Progenitor cell of endocrine pancreas (in vitro differentiated cells): ENCODE measurements around the gene PILRB. TPM values are rescaled to one million over a fixed set of nuclear protein-coding genes. Genes with fewer than 3 reads are reported as not detected.
A peak's percentile ranks its signal among the peaks of the same experiment; 100 is the strongest.

Experiments used
- DNase-seq: peaks from one replicate; pipeline ENCODE4 v3.0.0; 2021; ENCODE audit warnings: low spot score; ENCODE audit not compliant: unreplicated experiment
- H3K27ac Mint-ChIP-seq: 2 replicates; pipeline ENCODE4 v1.8.0; 2021; ENCODE audit warnings: mild to moderate bottlenecking, moderate library complexity, mixed read lengths
- H3K27me3 Mint-ChIP-seq: 2 replicates; pipeline ENCODE4 v1.8.0; 2021; ENCODE audit warnings: mixed read lengths
- H3K36me3 Mint-ChIP-seq: 2 replicates; pipeline ENCODE4 v1.8.0; 2022; ENCODE audit warnings: mixed read lengths; ENCODE audit not compliant: insufficient read depth
- H3K4me1 Mint-ChIP-seq: 2 replicates; pipeline ENCODE4 v1.8.0; 2021; ENCODE audit warnings: low read depth, mixed read lengths
- H3K4me3 Mint-ChIP-seq: 2 replicates; pipeline ENCODE4 v1.8.0; 2021; ENCODE audit warnings: low read depth, mild to moderate bottlenecking, moderate library complexity, mixed read lengths
- H3K9me3 Mint-ChIP-seq: 2 replicates; pipeline ENCODE4 v1.8.0; 2021; ENCODE audit warnings: low read depth, mixed read lengths
- total RNA-seq: library from RNA; stranded (reverse); gene quantifications from 2 replicates; pipeline ENCODE4 v1.2.1, GENCODE V29; 2021
- TF ChIP-seq, protein P1 (sequence below): fragments of 200-600 bp; sonication (generic); IDR thresholded peaks from one replicate; pipeline ENCODE4 v1.5.0; 2021; ENCODE audit warnings: antibody characterized with exemption, mild to moderate bottlenecking; ENCODE audit not compliant: unreplicated experiment

PILRB gene
- total RNA-seq, 1 donor from 2014 or later, result 67.9 TPM

DNA sequence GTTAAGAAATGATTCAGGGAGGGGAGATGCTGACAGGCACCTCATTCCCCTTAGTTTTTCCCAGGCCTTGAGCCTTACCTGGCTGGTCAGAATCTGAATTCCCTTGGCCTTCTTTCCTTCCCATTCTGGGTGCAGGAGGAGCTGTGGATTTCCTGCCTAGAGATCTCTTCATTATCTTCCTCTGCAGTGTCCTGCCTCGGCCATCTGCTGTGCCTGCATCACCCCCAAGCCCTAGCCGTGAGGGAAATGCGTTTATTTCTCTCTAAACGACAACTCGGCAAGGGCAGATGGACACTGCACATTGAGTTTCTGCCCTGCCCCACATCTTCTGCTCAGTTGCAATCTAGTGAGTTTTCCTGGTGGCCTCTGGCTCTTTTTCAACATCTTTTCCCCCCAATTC, 43.9 kb downstream of the PILRB start:
- Mint-ChIP-seq H3K36me3 (no peaks in the 10 kb centered on the region), H3K27me3 (peaks cover 46% of the 10 kb centered on the region), H3K27ac (no peak overlapping the region), H3K4me3 (no peak overlapping the region), H3K4me1 (peaks cover 8% of the 10 kb centered on the region), H3K9me3 (no peaks in the 10 kb centered on the region)
- DNase-seq, result no peak
- TF ChIP-seq, protein P1, sequence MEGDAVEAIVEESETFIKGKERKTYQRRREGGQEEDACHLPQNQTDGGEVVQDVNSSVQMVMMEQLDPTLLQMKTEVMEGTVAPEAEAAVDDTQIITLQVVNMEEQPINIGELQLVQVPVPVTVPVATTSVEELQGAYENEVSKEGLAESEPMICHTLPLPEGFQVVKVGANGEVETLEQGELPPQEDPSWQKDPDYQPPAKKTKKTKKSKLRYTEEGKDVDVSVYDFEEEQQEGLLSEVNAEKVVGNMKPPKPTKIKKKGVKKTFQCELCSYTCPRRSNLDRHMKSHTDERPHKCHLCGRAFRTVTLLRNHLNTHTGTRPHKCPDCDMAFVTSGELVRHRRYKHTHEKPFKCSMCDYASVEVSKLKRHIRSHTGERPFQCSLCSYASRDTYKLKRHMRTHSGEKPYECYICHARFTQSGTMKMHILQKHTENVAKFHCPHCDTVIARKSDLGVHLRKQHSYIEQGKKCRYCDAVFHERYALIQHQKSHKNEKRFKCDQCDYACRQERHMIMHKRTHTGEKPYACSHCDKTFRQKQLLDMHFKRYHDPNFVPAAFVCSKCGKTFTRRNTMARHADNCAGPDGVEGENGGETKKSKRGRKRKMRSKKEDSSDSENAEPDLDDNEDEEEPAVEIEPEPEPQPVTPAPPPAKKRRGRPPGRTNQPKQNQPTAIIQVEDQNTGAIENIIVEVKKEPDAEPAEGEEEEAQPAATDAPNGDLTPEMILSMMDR, result no peak

DNA sequence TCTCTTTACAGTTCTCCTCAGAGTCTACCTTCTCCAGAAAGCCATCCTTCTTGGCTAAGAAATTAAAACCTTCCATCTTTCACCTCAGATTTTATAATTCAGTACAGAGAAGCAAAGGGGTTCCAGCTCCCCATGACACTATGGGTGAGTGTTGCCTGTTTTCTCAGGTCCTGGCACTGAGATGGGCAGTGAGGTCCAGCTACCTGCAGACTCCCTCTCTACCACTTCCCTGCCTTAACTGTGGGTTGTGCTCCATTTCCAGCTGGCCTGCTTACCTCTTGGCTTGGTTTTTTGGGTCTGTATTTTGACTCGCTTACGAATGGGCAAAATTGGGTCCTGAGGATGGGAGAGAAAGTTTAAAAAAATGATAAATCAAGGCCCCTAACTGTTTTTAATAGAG, 44.3 kb downstream of the PILRB start:
- H3K36me3 Mint-ChIP-seq, result no peaks in the 10 kb centered on the region
- peaks cover 12% of the 10 kb centered on the region for H3K4me1 Mint-ChIP-seq
- H3K27me3 Mint-ChIP-seq, result peaks cover 42% of the 10 kb centered on the region
- no peak overlapping the region for H3K4me3 Mint-ChIP-seq
- no peak overlapping the region for H3K27ac Mint-ChIP-seq
- no peaks in the 10 kb centered on the region for H3K9me3 Mint-ChIP-seq
- DNase-seq, result no peak
- TF ChIP-seq, protein P1, result no peak

GRCh38 chr7:100406767-100407166, 48.9 kb downstream of the PILRB start:
- TF ChIP-seq, protein P1, result no peak
- H3K4me1 Mint-ChIP-seq, result peaks cover 10% of the 10 kb centered on the region
- H3K36me3 Mint-ChIP-seq, result no peaks in the 10 kb centered on the region
- H3K9me3 Mint-ChIP-seq, result no peaks in the 10 kb centered on the region
- peaks cover 17% of the 10 kb centered on the region for H3K27me3 Mint-ChIP-seq
- H3K27ac Mint-ChIP-seq, result no peak overlapping the region
- DNase-seq, result no peak
- H3K4me3 Mint-ChIP-seq, result no peak overlapping the region

GRCh38 chr7:100407285-100408180, 49.6 kb downstream of the PILRB start:
- TF ChIP-seq, protein P1, result peak; percentile 72
- H3K4me3 Mint-ChIP-seq, result no peak overlapping the region
- no peaks in the 10 kb centered on the region for H3K36me3 Mint-ChIP-seq
- H3K27ac Mint-ChIP-seq, result no peak overlapping the region
- no peak for DNase-seq
- peaks cover 17% of the 10 kb centered on the region for H3K27me3 Mint-ChIP-seq
- peaks cover 10% of the 10 kb centered on the region for H3K4me1 Mint-ChIP-seq
- H3K9me3 Mint-ChIP-seq, result no peaks in the 10 kb centered on the region

DNA sequence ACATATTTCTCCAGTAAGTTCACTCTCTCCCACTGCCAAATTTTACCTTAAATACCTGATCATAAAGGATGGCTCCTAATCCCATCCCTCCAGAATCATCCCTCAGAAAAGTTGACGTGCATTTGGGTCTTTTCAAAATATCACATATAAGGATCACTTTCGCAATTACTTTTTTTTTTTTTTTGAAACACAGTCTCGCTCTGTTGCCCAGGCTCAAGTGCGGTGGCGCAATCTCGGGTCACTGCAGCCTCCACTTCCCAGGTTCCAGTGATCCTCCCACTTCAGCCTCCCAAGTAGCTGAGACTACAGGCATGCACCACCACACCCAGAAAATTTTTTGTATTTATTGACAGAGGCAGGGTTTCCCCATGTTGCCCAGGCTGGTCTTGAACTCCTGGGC, 53.2 kb downstream of the PILRB start:
- no peak overlapping the region for H3K4me3 Mint-ChIP-seq
- no peak overlapping the region for H3K27ac Mint-ChIP-seq
- no peak for DNase-seq
- TF ChIP-seq, protein P1, result no peak
- peaks cover 22% of the 10 kb centered on the region for H3K27me3 Mint-ChIP-seq
- no peaks in the 10 kb centered on the region for H3K36me3 Mint-ChIP-seq
- H3K9me3 Mint-ChIP-seq, result no peaks in the 10 kb centered on the region
- H3K4me1 Mint-ChIP-seq, result peaks cover 10% of the 10 kb centered on the region
